ENCODE measurements around the gene CHRNA1. TPM values are rescaled to one million over a fixed set of nuclear protein-coding genes. Genes with fewer than 3 reads are reported as not detected.

Gene CHRNA1
- total RNA-seq, 1 experiment from 2014 or later = not detected

GRCh38 chr2:174716785-174717184 is 47.5 kb downstream of the CHRNA1 start:
- H3K23ac ChIP-seq (ENCODE audit: insufficient read length, low read depth, low read length) = no peak overlapping the region
- no peak overlapping the region for H2AFZ ChIP-seq (ENCODE audit: low read length)
- H4K20me1 ChIP-seq (ENCODE audit: control insufficient read depth, insufficient read depth, insufficient read length) = no peaks in the 10 kb centered on the region
- H3K9me3 Mint-ChIP-seq = peaks cover 4% of the 10 kb centered on the region in 2 experiments
- no peak overlapping the region for H3K18ac ChIP-seq (ENCODE audit: insufficient read length, low read depth, low read length)
- H3K9me3 ChIP-seq (ENCODE audit: control insufficient read depth, low read depth, low read length) = no peaks in the 10 kb centered on the region
- H2BK20ac ChIP-seq (ENCODE audit: low read depth, low read length, poor library complexity, severe bottlenecking) = no peak overlapping the region
- no CpG with 5 or more reads among the region's 3 CpGs for WGBS (ENCODE audit: extremely low coverage, insufficient read length, low lambda C conversion rate)
- peaks cover 0 to 4% (median 3%) of the 10 kb centered on the region in 3 experiments; a peak in 4 of 7 replicates for H3K36me3 Mint-ChIP-seq (ENCODE audit: insufficient read depth in 1 of 3, low read depth in 3 of 3)
- H3K4me2 ChIP-seq (ENCODE audit: insufficient read depth, insufficient read length, low read length) = no peak overlapping the region
- H2BK12ac ChIP-seq (ENCODE audit: insufficient read length, low read depth, low read length) = no peak overlapping the region
- no peaks in the 10 kb centered on the region for H3K79me2 ChIP-seq (ENCODE audit: insufficient read depth, low read length)
- H3K27me3 ChIP-seq (ENCODE audit: insufficient read depth, low read length) = no peaks in the 10 kb centered on the region
- H4K5ac ChIP-seq (ENCODE audit: insufficient read length, low read depth, low read length) = no peak overlapping the region
- H3K9ac ChIP-seq (ENCODE audit: extremely low read depth, insufficient read length, low read length) = no peak overlapping the region
- H4K8ac ChIP-seq (replicated peaks; ENCODE audit: insufficient read length, low read depth, low read length) = no peak overlapping the region
- no peak overlapping the region for H3K4ac ChIP-seq (ENCODE audit: low read depth, low read length)
- H3K27ac ChIP-seq (ENCODE audit: insufficient read length, low read depth, low read length) = no peak overlapping the region
- no peaks in the 10 kb centered on the region for H3K23me2 ChIP-seq (ENCODE audit: insufficient read length, low read depth, low read length, poor library complexity, severe bottlenecking)
- H3K4me1 ChIP-seq (ENCODE audit: insufficient read depth, low read length) = no peaks in the 10 kb centered on the region
- H3K27ac Mint-ChIP-seq = no peak overlapping the region
- no peak overlapping the region for H3K14ac ChIP-seq (ENCODE audit: insufficient read depth, low read length)
- no peak overlapping the region for H3K4me3 Mint-ChIP-seq
- H4K91ac ChIP-seq (ENCODE audit: insufficient read length, low read depth, low read length) = no peak overlapping the region
- no peak overlapping the region for H3K56ac ChIP-seq (ENCODE audit: insufficient read length, low read depth, low read length)
- H2BK5ac ChIP-seq (ENCODE audit: insufficient read length, low read length) = no peak overlapping the region
- no peaks in the 10 kb centered on the region for H3K4me1 Mint-ChIP-seq
- no peaks in the 10 kb centered on the region for H3K79me1 ChIP-seq (ENCODE audit: insufficient read depth, low read depth, low read length, poor library complexity, severe bottlenecking)
- no peaks in the 10 kb centered on the region; the same call in 1 of the 2 replicates for H3K27me3 Mint-ChIP-seq (ENCODE audit: low read depth)
- H2BK120ac ChIP-seq (ENCODE audit: low read depth, low read length, poor library complexity, severe bottlenecking) = no peak overlapping the region
- no peak overlapping the region for H2BK15ac ChIP-seq (ENCODE audit: low read depth, low read length)
- H2AK5ac ChIP-seq (ENCODE audit: insufficient read length, low read length) = no peak overlapping the region
- no peak for DNase-seq
- H3T11ph ChIP-seq (ENCODE audit: low read length) = no peak overlapping the region
- TF ChIP-seq CTCF (conservative IDR thresholded peaks at IDR 0.05) = no peak

Measured in H9 (cell line).